H1 (cell line): Measurements from ENCODE around the gene PGBD5. TPM values are rescaled to one million over a fixed set of nuclear protein-coding genes. Genes with fewer than 3 reads are reported as not detected.

Experiments
- CTCF ChIA-PET: fragments of 300-600 bp; sonication (Branson Sonifier 250); formaldehyde crosslinking; loops from one replicate; lab custom pipeline; 2021; ENCODE audit not compliant: partially characterized antibody; lab: Charles Lee
- POLR2A ChIA-PET: fragments of 300-600 bp; sonication (Branson Sonifier 250); formaldehyde crosslinking; loops from one replicate; lab custom pipeline; 2021; ENCODE audit warnings: inconsistent platforms; ENCODE audit not compliant: partially characterized antibody; lab: Charles Lee
- DNase-seq, 2 experiments: peaks; one replicate each; pipeline versions ENCODE4 v3.0.0 to v3.0.0-alpha.2; 2010 to 2022; ENCODE audit warnings: low spot score in 2 of 2, low read depth in 1 of 2, mixed read lengths in 1 of 2
- FAIRE-seq: peaks from 2 replicates; lab custom pipeline; 2011; peaks lifted over from hg19 to GRCh38; lab: Jason Lieb, UNC
- H2AFZ ChIP-seq: 2 replicates; pipeline ENCODE4 v1.8.1; 2012; ENCODE audit warnings: low read length, inconsistent platforms
- H2AK5ac ChIP-seq: 2 replicates; pipeline ENCODE4 v1.6.1; 2013; ENCODE audit warnings: low read depth, low read length
- H2BK120ac ChIP-seq: replicated peaks from 2 replicates; pipeline ENCODE3; 2013; ENCODE audit warnings: low read depth, low read length, inconsistent platforms
- H2BK12ac ChIP-seq: 2 replicates; pipeline ENCODE4 v1.6.1; 2013; ENCODE audit warnings: low read depth, low read length
- H2BK15ac ChIP-seq: 2 replicates; pipeline ENCODE4 v1.6.1; 2013; ENCODE audit warnings: low read length
- H2BK20ac ChIP-seq: 2 replicates; pipeline ENCODE4 v1.6.1; 2013; ENCODE audit warnings: low read length
- H2BK5ac ChIP-seq: 2 replicates; pipeline ENCODE4 v1.6.1; 2013; ENCODE audit warnings: low read depth, low read length
- H3K14ac ChIP-seq: 2 replicates; pipeline ENCODE4 v1.6.1; 2013; ENCODE audit warnings: inconsistent platforms; ENCODE audit not compliant: insufficient read length
- H3K18ac ChIP-seq: 2 replicates; pipeline ENCODE4 v1.6.1; 2013; ENCODE audit warnings: low read length; ENCODE audit errors: extremely low read depth
- H3K23ac ChIP-seq: 2 replicates; pipeline ENCODE4 v1.6.1; 2013; ENCODE audit warnings: inconsistent platforms; ENCODE audit not compliant: insufficient read length
- H3K23me2 ChIP-seq: 2 replicates; pipeline ENCODE4 v1.6.1; 2013; ENCODE audit warnings: low read depth, low read length
- H3K27ac ChIP-seq: 2 replicates; pipeline ENCODE4 v1.6.1; 2011; ENCODE audit warnings: low read depth, low read length, inconsistent platforms
- H3K27me3 ChIP-seq, 4 experiments: replicated peaks in 1 of 4; 1 replicate in 1 of 4; 2 replicates in 3 of 4; pipeline versions ENCODE4 v1.6.1 to v1.8.1; 2011 to 2013; ENCODE audit warnings: low read length in 3 of 4, mild to moderate bottlenecking in 3 of 4, inconsistent platforms in 2 of 4, mixed read lengths in 2 of 4, moderate library complexity in 1 of 4; ENCODE audit not compliant: control insufficient read depth in 3 of 4, insufficient read depth in 3 of 4; ENCODE audit errors: extremely low read depth in 1 of 4
- H3K36me3 ChIP-seq, 4 experiments: 2 replicates each; pipeline versions ENCODE4 v1.6.1 to v1.8.1; 2011 to 2013; ENCODE audit warnings: mild to moderate bottlenecking in 4 of 4, low read length in 3 of 4, moderate library complexity in 2 of 4, control low read depth in 1 of 4, inconsistent platforms in 1 of 4; ENCODE audit not compliant: insufficient read depth in 4 of 4, control insufficient read depth in 2 of 4
- H3K4ac ChIP-seq: replicated peaks from 2 replicates; pipeline ENCODE3; 2013; ENCODE audit warnings: low read length, low read depth, mixed read lengths, inconsistent platforms; ENCODE audit not compliant: insufficient read length
- H3K4me1 ChIP-seq, 4 experiments: replicated peaks in 1 of 4; 1 replicate in 1 of 4; 2 replicates in 3 of 4; pipeline versions ENCODE4 v1.6.1 to v1.8.1; 2011 to 2013; ENCODE audit warnings: low read length in 3 of 4, inconsistent platforms in 2 of 4, mixed read lengths in 1 of 4; ENCODE audit not compliant: insufficient read depth in 4 of 4, control insufficient read depth in 3 of 4
- H3K4me2 ChIP-seq, 2 experiments: 2 replicates each; pipeline versions ENCODE4 v1.6.1 to v1.8.1; 2011 to 2013; ENCODE audit warnings: low read depth in 2 of 2, low read length in 2 of 2, control low read depth in 1 of 2, inconsistent platforms in 1 of 2, mild to moderate bottlenecking in 1 of 2; ENCODE audit not compliant: insufficient read depth in 1 of 2
- H3K4me3 ChIP-seq, 4 experiments: fragments of 200-600, 300-600 bp in 1 of 4; sonication (generic), shearing (Covaris generic), sonication (Bioruptor Twin) in 1 of 4; 2 replicates each; pipeline versions ENCODE4 v1.5.1 to v1.8.1; 2011 to 2016; ENCODE audit warnings: low read length in 4 of 4, low read depth in 3 of 4, control low read depth in 2 of 4, inconsistent platforms in 2 of 4, mild to moderate bottlenecking in 2 of 4, mixed read lengths in 1 of 4, moderate library complexity in 1 of 4; ENCODE audit not compliant: insufficient read depth in 2 of 4; ENCODE audit errors: extremely low read depth in 1 of 4
- H3K56ac ChIP-seq: replicated peaks from 2 replicates; pipeline ENCODE3; 2013; ENCODE audit warnings: low read depth, mild to moderate bottlenecking, mixed read lengths, low read length, inconsistent platforms; ENCODE audit not compliant: insufficient read length
- H3K79me1 ChIP-seq: 2 replicates; pipeline ENCODE4 v1.6.1; 2013; ENCODE audit warnings: low read depth, low read length, control low read depth
- H3K79me2 ChIP-seq, 2 experiments: 2 replicates each; pipeline versions ENCODE4 v1.6.1 to v1.8.1; 2012 to 2013; ENCODE audit warnings: low read length in 2 of 2, mild to moderate bottlenecking in 2 of 2, inconsistent platforms in 1 of 2; ENCODE audit not compliant: insufficient read depth in 2 of 2, control insufficient read depth in 1 of 2
- H3K9ac ChIP-seq, 4 experiments: replicated peaks in 1 of 4; 1 replicate in 1 of 4; 2 replicates in 3 of 4; pipeline versions ENCODE4 v1.6.1 to v1.8.1; 2011 to 2013; ENCODE audit warnings: low read depth in 3 of 4, low read length in 3 of 4, control low read depth in 2 of 4, mild to moderate bottlenecking in 2 of 4, moderate library complexity in 2 of 4, inconsistent platforms in 1 of 4; ENCODE audit errors: extremely low read depth in 1 of 4
- H3K9me3 ChIP-seq, 2 experiments: 2 replicates each; pipeline versions ENCODE4 v1.6.1 to v1.8.1; 2012 to 2013; ENCODE audit warnings: mild to moderate bottlenecking in 2 of 2, moderate library complexity in 2 of 2, control low read depth in 1 of 2, inconsistent platforms in 1 of 2, low read depth in 1 of 2, low read length in 1 of 2, mixed read lengths in 1 of 2; ENCODE audit not compliant: insufficient read depth in 2 of 2
- H4K20me1 ChIP-seq, 2 experiments: replicated peaks in 1 of 2; 2 replicates each; pipeline versions ENCODE3 to v1.8.1; 2011 to 2013; ENCODE audit warnings: inconsistent platforms in 2 of 2, low read length in 2 of 2, mild to moderate bottlenecking in 1 of 2; ENCODE audit not compliant: insufficient read depth in 2 of 2, control insufficient read depth in 1 of 2
- H4K5ac ChIP-seq: 2 replicates; pipeline ENCODE4 v1.6.1; 2013; ENCODE audit warnings: low read length, low read depth, mixed read lengths, inconsistent platforms; ENCODE audit not compliant: insufficient read length
- H4K8ac ChIP-seq: 2 replicates; pipeline ENCODE4 v1.8.0; 2013; ENCODE audit warnings: mild to moderate bottlenecking, moderate library complexity, low read length, inconsistent platforms; ENCODE audit not compliant: insufficient read depth; ENCODE audit errors: extremely low read depth
- H4K91ac ChIP-seq: replicated peaks from 2 replicates; pipeline ENCODE3; 2013; ENCODE audit warnings: low read length, mixed read lengths, inconsistent platforms; ENCODE audit not compliant: insufficient read length
- CBX8 ChIP-seq: fragments of 300-800, 300-1000 bp; sonication (generic); IDR thresholded peaks from 2 replicates; pipeline ENCODE4 v1.7.1; 2016; ENCODE audit warnings: low read depth, low read length, borderline replicate concordance
- KDM1A ChIP-seq: fragments of 200-600, 300-600 bp; sonication (generic); IDR thresholded peaks from 2 replicates; pipeline ENCODE4 v1.7.1; 2016; ENCODE audit warnings: mild to moderate bottlenecking, low read length, borderline replicate concordance
- WGBS, 2 experiments: shearing (Covaris generic) in 1 of 2; methylation state at CpG; one replicate each; pipeline versions ENCODE4 v1.1.6 to v1.1.7; 2013 to 2015; ENCODE audit warnings: low lambda C conversion rate in 2 of 2, mixed read lengths in 2 of 2, inconsistent platforms in 1 of 2, low coverage in 1 of 2, missing lambda C conversion rate in 1 of 2; ENCODE audit not compliant: insufficient replicate concordance in 2 of 2, insufficient coverage in 1 of 2, insufficient read length in 1 of 2; ENCODE audit errors: extremely low coverage in 1 of 2, missing lambda C conversion rate in 1 of 2; 5-methylcytosine and 5-hydroxymethylcytosine counted together
- polyA plus RNA-seq, 7 experiments: library from polyadenylated mRNA; depleted of rRNA in 3 of 7; stranded (reverse) in 5 of 7; unstranded in 2 of 7; fragments of >200 nt in 5 of 7; fragments of 200-250 nt in 2 of 7; gene quantifications; 1 replicate in 5 of 7; 2 replicates in 1 of 7; 4 replicates in 1 of 7; pipeline versions ENCODE4 v1.2.1 to v1.2.3, GENCODE V29; 2011 to 2013; ENCODE audit warnings: missing spikeins in 2 of 7, mixed read lengths in 2 of 7
- total RNA-seq: library from RNA; stranded (reverse); fragmentation: NEBNext Ultra II Directional; extraction: Animal tissue kit (Norgen Biotek cat#: 25700); gene quantifications from 2 replicates; pipeline ENCODE4 v1.2.1, GENCODE V29; 2021

The PGBD5 gene
- total and polyA plus RNA-seq, 2 of the 8 experiments (the other 6 are each of a cell fraction or from before 2014, with no cell fraction given): 16.3 to 18.4 TPM

DNA sequence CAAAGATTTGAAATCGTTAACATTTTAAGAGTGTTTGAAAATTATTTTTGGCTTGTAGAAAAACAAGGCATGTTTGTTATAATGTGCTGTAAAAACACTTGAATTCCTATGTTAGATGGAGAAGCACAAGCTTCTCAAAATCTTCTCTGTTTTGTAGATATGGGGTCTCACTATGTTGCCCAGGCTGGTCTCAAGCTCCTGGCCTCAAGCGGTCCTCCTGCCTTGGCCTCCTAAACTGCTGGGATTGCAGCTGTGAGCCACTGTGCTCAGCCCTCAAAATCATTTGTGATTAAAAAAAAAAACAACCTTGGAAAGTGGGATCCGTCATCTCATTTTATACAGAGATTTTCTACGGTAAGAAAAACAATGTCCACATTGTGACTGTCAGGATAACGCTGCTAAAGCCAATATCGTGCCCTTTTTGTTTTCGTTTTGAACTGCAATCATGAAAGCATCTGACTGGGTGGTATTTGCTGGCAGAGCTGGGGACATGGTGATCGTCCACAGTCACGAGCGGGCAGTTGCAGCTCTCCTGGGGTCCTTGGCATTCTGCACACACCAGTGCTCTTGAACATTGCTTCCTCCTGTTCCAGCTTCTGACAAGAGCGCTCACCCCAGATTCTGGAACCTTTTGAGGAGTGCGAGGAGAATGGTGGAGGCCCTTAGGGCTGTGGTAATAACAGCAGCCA, 112.5 kb downstream of the PGBD5 start:
- Histone ChIP-seq H3K18ac (no peak overlapping the region), H3K27me3 (no peaks in the 10 kb centered on the region), H3K4ac (no peak overlapping the region), H3K56ac (no peak overlapping the region), H4K20me1 (no peaks in the 10 kb centered on the region), H3K4me2 (no peak overlapping the region), H2BK15ac (no peak overlapping the region), H2AK5ac (no peak overlapping the region), H4K91ac (no peak overlapping the region), H3K23ac (no peak overlapping the region), H2BK20ac (no peak overlapping the region), H2AFZ (no peak overlapping the region; the same call in 1 of the 2 replicates), H3K27ac (no peak overlapping the region), H3K79me2 (no peaks in the 10 kb centered on the region), H2BK120ac (no peak overlapping the region), H2BK12ac (no peak overlapping the region), H3K23me2 (no peaks in the 10 kb centered on the region), H3K4me1 (peaks cover 0 to 2% (median 0%) of the 10 kb centered on the region in 4 experiments; a peak in 1 of 7 replicates), H3K4me3 (no peak overlapping the region), H2BK5ac (no peak overlapping the region), H3K14ac (no peak overlapping the region), H3K9me3 (no peaks in the 10 kb centered on the region), H4K5ac (no peak overlapping the region), H3K9ac (no peak overlapping the region), H4K8ac (no peak overlapping the region; the same call in 1 of the 2 replicates), H3K36me3 (no peaks in the 10 kb centered on the region), H3K79me1 (no peaks in the 10 kb centered on the region)
- DNase-seq (no peak), FAIRE-seq (no peak)
- ChIA-PET POLR2A (no interaction called here), CTCF (interaction anchor here (0.7 to 1.3 kb wide), 4 partner anchors 116 to 384 kb away, joined by 3 to 6 read pairs (median 3); no protein-coding TSS in a partner anchor)
- WGBS, 2 experiments: 87 to 100% methylated on average over 1 to 12 of the region's 12 CpGs
- TF ChIP-seq KDM1A: 0 out of 2 replicates have a peak, but pooled peaks have one; percentile 38
- no peak for TF ChIP-seq CBX8
